ENCODE data around the gene SYN1. TPM values are rescaled to one million over a fixed set of nuclear protein-coding genes. Genes with fewer than 3 reads are reported as not detected.
A peak's percentile ranks its signal among the peaks of the same experiment; 100 is the strongest.

Gene SYN1
- total RNA-seq, 4 donors from 2014 or later = 0.27 TPM; not detected in 2

DNA sequence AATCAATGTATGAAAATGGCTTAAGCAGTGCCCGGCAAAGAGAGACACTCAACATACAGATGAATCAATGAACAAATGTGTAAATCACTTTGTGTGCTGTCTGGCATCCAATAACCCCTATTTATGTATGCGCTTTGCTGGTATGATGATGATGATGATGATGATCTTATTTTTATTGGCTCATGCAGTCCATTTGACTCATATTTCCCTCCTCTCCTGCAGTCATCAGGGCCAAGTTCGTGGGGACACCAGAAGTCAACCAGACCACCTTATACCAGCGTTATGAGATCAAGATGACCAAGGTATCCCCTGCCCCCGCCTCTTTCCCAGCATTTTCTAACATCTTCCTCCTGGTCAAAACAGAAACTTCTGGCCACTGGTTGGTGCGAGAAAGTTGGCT lies 34.9 kb downstream of the SYN1 start:
- Histone ChIP-seq H3K27me3 (no peaks in the 10 kb centered on the region), H3K36me3 (peaks cover 0 to 22% of the 10 kb centered on the region in 2 donors), H3K27ac (no peak overlapping the region), H3K4me3 (no peak overlapping the region), H3K4me1 (peaks cover 0 to 25% (median 4%) of the 10 kb centered on the region in 3 donors), H3K9me3 (no peaks in the 10 kb centered on the region)
- WGBS, 2 donors (ENCODE audit: low coverage in 1 of 2) = 61 to 67% methylated on average over 3 to 6 of the region's 6 CpGs
- TF ChIP-seq POLR2A (IDR thresholded peaks at IDR 0.05) (no peak), POLR2AphosphoS5 (IDR thresholded peaks at IDR 0.05) (no peak), CTCF (IDR thresholded peaks at IDR 0.05) (no peak), EP300 (IDR thresholded peaks at IDR 0.05) (no peak)
- ATAC-seq = no peak

GRCh38 chrX:47583240-47583861 lies 36.3 kb downstream of the SYN1 start:
- no peaks in the 10 kb centered on the region for H3K27me3 ChIP-seq
- H3K27ac ChIP-seq = peak overlapping the region in 3 of 4 donors; percentile 85 to 90 (median 87)
- H3K36me3 ChIP-seq = peaks cover 0 to 22% of the 10 kb centered on the region in 2 donors
- 71 to 73% methylated on average over 1 to 4 of the region's 8 CpGs for WGBS, 2 donors (ENCODE audit: low coverage in 1 of 2)
- no peak for ATAC-seq
- peak overlapping the region in 1 of 2 donors; percentile 56 for H3K4me3 ChIP-seq
- H3K4me1 ChIP-seq = peaks cover 0 to 25% (median 4%) of the 10 kb centered on the region in 3 donors
- H3K9me3 ChIP-seq = no peaks in the 10 kb centered on the region
- TF ChIP-seq CTCF (IDR thresholded peaks at IDR 0.05) (no peak), EP300 (IDR thresholded peaks at IDR 0.05) (no peak)

DNA sequence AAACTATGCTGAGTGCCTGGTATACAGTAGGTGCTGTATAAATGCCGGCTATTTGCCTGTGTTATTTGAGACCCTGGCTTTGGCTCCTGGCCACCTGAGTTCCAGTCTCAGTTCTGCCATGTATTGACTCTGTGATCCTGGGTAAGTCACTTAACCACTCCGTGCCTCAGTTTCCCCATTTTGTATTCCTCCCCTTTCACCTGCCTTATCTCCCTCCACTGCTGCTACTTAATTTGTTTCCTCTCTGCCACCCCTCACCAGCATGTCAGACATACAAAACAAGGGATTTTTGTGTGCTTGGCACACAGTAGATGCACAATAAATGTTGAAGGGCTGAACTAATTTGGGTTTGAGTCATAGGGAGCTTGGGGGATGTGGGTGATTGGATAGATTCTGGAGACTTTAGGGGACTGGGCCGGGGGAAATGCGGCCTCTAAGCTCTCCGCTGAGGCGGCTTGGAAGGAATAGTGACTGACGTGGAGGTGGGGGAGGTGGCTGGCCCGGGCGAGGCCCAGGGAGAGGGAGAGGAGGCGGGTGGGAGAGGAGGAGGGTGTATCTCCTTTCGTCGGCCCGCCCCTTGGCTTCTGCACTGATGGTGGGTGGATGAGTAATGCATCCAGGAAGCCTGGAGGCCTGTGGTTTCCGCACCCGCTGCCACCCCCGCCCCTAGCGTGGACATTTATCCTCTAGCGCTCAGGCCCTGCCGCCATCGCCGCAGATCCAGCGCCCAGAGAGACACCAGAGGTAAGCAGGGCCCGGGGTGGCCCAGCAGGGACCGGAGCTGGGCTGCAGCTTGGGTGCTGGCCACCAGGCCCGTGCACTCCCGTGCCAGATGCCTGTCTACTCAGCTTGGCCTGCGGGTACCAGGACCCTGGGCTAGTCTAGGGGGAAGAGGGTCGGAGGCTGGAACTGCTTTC lies 37.7 kb downstream of the SYN1 start, which contains the start of gene TIMP1:
TSS of gene TIMP1 (plus strand) at position 706 of the 917 bp plus-strand sequence. CDS start 980 bp downstream, outside the sequence.
- WGBS, 2 donors (ENCODE audit: low coverage in 1 of 2) = 5 to 42% methylated on average over 6 to 8 of the region's 28 CpGs
- peak within 1 kb of the TSS; percentile 56 to 84 for H3K4me3 ChIP-seq
- no peaks in the 10 kb centered on the region for H3K27me3 ChIP-seq
- peaks cover 0 to 25% (median 4%) of the 10 kb centered on the region in 3 donors for H3K4me1 ChIP-seq
- H3K27ac ChIP-seq = peak within 1 kb of the TSS; percentile 85 to 90 (median 87)
- peak; percentile 78 for TF ChIP-seq POLR2AphosphoS5 (IDR thresholded peaks at IDR 0.05)
- TF ChIP-seq CTCF (IDR thresholded peaks at IDR 0.05) = peak in 2 of 4 experiments; percentile 15 to 25
- TF ChIP-seq EP300 (IDR thresholded peaks at IDR 0.05) = no peak
- TF ChIP-seq POLR2A (IDR thresholded peaks at IDR 0.05) = no peak
- H3K9me3 ChIP-seq = no peaks in the 10 kb centered on the region
- H3K36me3 ChIP-seq = peaks cover 0 to 22% of the 10 kb centered on the region in 2 donors
- ATAC-seq = peak; percentile 96

GRCh38 chrX:47579537-47579936 lies 40.1 kb downstream of the SYN1 start:
- TF ChIP-seq CTCF (IDR thresholded peaks at IDR 0.05) = no peak
- TF ChIP-seq POLR2A (IDR thresholded peaks at IDR 0.05) = no peak
- TF ChIP-seq EP300 (IDR thresholded peaks at IDR 0.05) = no peak
- TF ChIP-seq POLR2AphosphoS5 (IDR thresholded peaks at IDR 0.05) = no peak
- Histone ChIP-seq H3K27me3 (peaks cover under 1% of the 10 kb centered on the region), H3K9me3 (no peaks in the 10 kb centered on the region), H3K4me3 (no peak overlapping the region), H3K36me3 (peaks cover 0 to under 1% of the 10 kb centered on the region in 2 donors), H3K4me1 (peaks cover 0 to 26% (median 4%) of the 10 kb centered on the region in 3 donors), H3K27ac (no peak overlapping the region)
- WGBS, 2 donors (ENCODE audit: low coverage in 1 of 2) = 20% methylated on average over 1 of the region's 9 CpGs; no CpG with 5 or more reads in 1 of the 2 donors
- no peak for ATAC-seq
